Chondrocyte (in vitro differentiated cells): ENCODE results near the gene EHBP1. TPM values are rescaled to one million over a fixed set of nuclear protein-coding genes. Genes with fewer than 3 reads are reported as not detected.

Source experiments
- DNase-seq: peaks from one replicate; pipeline ENCODE4 v3.0.0; 2021; ENCODE audit warnings: mixed read lengths, low spot score
- H3K27ac Mint-ChIP-seq: one replicate; pipeline ENCODE4 v1.8.0; 2021; ENCODE audit warnings: mild to moderate bottlenecking, moderate library complexity, mixed read lengths; ENCODE audit not compliant: unreplicated experiment
- H3K27me3 Mint-ChIP-seq: 2 replicates; pipeline ENCODE4 v1.8.0; 2021; ENCODE audit warnings: low read depth, mixed read lengths
- H3K36me3 Mint-ChIP-seq: 2 replicates; pipeline ENCODE4 v1.8.0; 2021; ENCODE audit warnings: low read depth, mixed read lengths
- H3K4me1 Mint-ChIP-seq: 2 replicates; pipeline ENCODE4 v1.8.0; 2021; ENCODE audit warnings: low read depth, mild to moderate bottlenecking, mixed read lengths
- H3K4me3 Mint-ChIP-seq: one replicate; pipeline ENCODE4 v1.8.0; 2021; ENCODE audit warnings: mild to moderate bottlenecking, moderate library complexity, mixed read lengths; ENCODE audit not compliant: unreplicated experiment
- H3K9me3 Mint-ChIP-seq: 2 replicates; pipeline ENCODE4 v1.8.0; 2021; ENCODE audit warnings: low read depth, mixed read lengths
- CTCF ChIP-seq: fragments of 200-600 bp; sonication (generic); IDR thresholded peaks from 2 replicates; pipeline ENCODE4 v1.5.0; 2021; ENCODE audit warnings: antibody characterized with exemption, mild to moderate bottlenecking, moderate library complexity
- total RNA-seq: library from RNA; stranded (reverse); gene quantifications from 3 replicates; pipeline ENCODE4 v1.2.1, GENCODE V29; 2021

The EHBP1 gene
- total RNA-seq, 1 donor from 2014 or later = 48.6 TPM

GRCh38 chr2:62686012-62686685, 19.4 kb upstream of the EHBP1 start:
- H3K4me1 Mint-ChIP-seq = peaks cover 5% of the 10 kb centered on the region
- no peak overlapping the region for H3K4me3 Mint-ChIP-seq
- H3K36me3 Mint-ChIP-seq = no peaks in the 10 kb centered on the region
- TF ChIP-seq CTCF = no peak
- H3K27me3 Mint-ChIP-seq = peaks cover 2% of the 10 kb centered on the region
- H3K9me3 Mint-ChIP-seq = no peaks in the 10 kb centered on the region
- no peak overlapping the region for H3K27ac Mint-ChIP-seq
- no peak for DNase-seq

GRCh38 chr2:62687636-62688035, 17.9 kb upstream of the EHBP1 start:
- Mint-ChIP-seq H3K4me3 (no peak overlapping the region), H3K27ac (no peak overlapping the region), H3K36me3 (no peaks in the 10 kb centered on the region), H3K9me3 (no peaks in the 10 kb centered on the region), H3K27me3 (peaks cover 2% of the 10 kb centered on the region), H3K4me1 (peaks cover 5% of the 10 kb centered on the region)
- no peak for DNase-seq
- TF ChIP-seq CTCF = no peak

- Mint-ChIP-seq H3K27me3 (peaks cover 4% of the 10 kb centered on the region), H3K4me1 (peaks cover 5% of the 10 kb centered on the region), H3K36me3 (no peaks in the 10 kb centered on the region), H3K9me3 (no peaks in the 10 kb centered on the region), H3K4me3 (no peak overlapping the region), H3K27ac (no peak overlapping the region)
- no peak for DNase-seq
- no peak for TF ChIP-seq CTCF
Observed at GRCh38 chr2:62688771-62689170, 16.7 kb upstream of the EHBP1 start.

GRCh38 chr2:62691186-62691585, 14.3 kb upstream of the EHBP1 start:
- H3K9me3 Mint-ChIP-seq = no peaks in the 10 kb centered on the region
- H3K27me3 Mint-ChIP-seq = peaks cover 4% of the 10 kb centered on the region
- H3K4me3 Mint-ChIP-seq = no peak overlapping the region
- H3K36me3 Mint-ChIP-seq = no peaks in the 10 kb centered on the region
- H3K4me1 Mint-ChIP-seq = peaks cover 5% of the 10 kb centered on the region
- no peak overlapping the region for H3K27ac Mint-ChIP-seq
- DNase-seq = no peak
- no peak for TF ChIP-seq CTCF

GRCh38 chr2:62692225-62692624, 13.3 kb upstream of the EHBP1 start:
- H3K27ac Mint-ChIP-seq = no peak overlapping the region
- DNase-seq = no peak
- no peaks in the 10 kb centered on the region for H3K9me3 Mint-ChIP-seq
- peaks cover 4% of the 10 kb centered on the region for H3K27me3 Mint-ChIP-seq
- H3K4me1 Mint-ChIP-seq = peaks cover 5% of the 10 kb centered on the region
- no peaks in the 10 kb centered on the region for H3K36me3 Mint-ChIP-seq
- TF ChIP-seq CTCF = no peak
- H3K4me3 Mint-ChIP-seq = no peak overlapping the region
